Fibroblast of pulmonary artery (primary cell): ENCODE results near the gene PCDHB2.

Experiments
- DNase-seq: peaks from one replicate; pipeline ENCODE4 v3.0.0-alpha.2; 2010; ENCODE audit warnings: low read depth
- H3K4me3 ChIP-seq: replicated peaks from 2 replicates; pipeline ENCODE4 v1.5.1; 2011; ENCODE audit warnings: low read depth, mild to moderate bottlenecking, control low read depth, low read length, moderate library complexity
- CTCF ChIP-seq: IDR thresholded peaks from 2 replicates; pipeline ENCODE4 v1.5.1; 2011; ENCODE audit warnings: mild to moderate bottlenecking, control low read depth, low read length, inconsistent platforms; ENCODE audit errors: missing control alignments

The PCDHB2 gene

GRCh38 chr5:141094481-141095262 lies at the start of gene PCDHB2:
Gene PCDHB2 (plus strand): TSS chr5:141094615. CDS start chr5:141094791, 176 bp downstream.
- peak within 1 kb of the TSS; percentile 24 for H3K4me3 ChIP-seq
- peak; percentile 17 for DNase-seq
- TF ChIP-seq CTCF, result no peak

GRCh38 chr5:141050622-141051520 lies 43.5 kb upstream of the PCDHB2 start, which contains the start of gene PCDHB1:
Gene PCDHB1 (plus strand): TSS chr5:141051374. CDS start chr5:141051471, 97 bp downstream.
- TF ChIP-seq CTCF, result no peak
- DNase-seq, result no peak
- peak within 1 kb of the TSS; percentile 6 for H3K4me3 ChIP-seq

GRCh38 chr5:141051521-141051866 lies 42.9 kb upstream of the PCDHB2 start:
- no peak for TF ChIP-seq CTCF
- DNase-seq, result no peak
- H3K4me3 ChIP-seq, result peak overlapping the region; percentile 6

- H3K4me3 ChIP-seq, result no peak overlapping the region
- TF ChIP-seq CTCF, result no peak
- no peak for DNase-seq
Observed at GRCh38 chr5:141077826-141078225, 16.6 kb upstream of the PCDHB2 start.

- H3K4me3 ChIP-seq, result no peak overlapping the region
- TF ChIP-seq CTCF, result no peak
- DNase-seq, result no peak
Observed at GRCh38 chr5:141082228-141082627, 12.2 kb upstream of the PCDHB2 start.

GRCh38 chr5:141084487-141084989 lies 9.9 kb upstream of the PCDHB2 start:
- peak overlapping the region; percentile 49 for H3K4me3 ChIP-seq
- TF ChIP-seq CTCF, result peak; percentile 40
- peak; percentile 46 for DNase-seq
